ENCODE measurements around the gene GUCY2F.

GUCY2F gene

DNA sequence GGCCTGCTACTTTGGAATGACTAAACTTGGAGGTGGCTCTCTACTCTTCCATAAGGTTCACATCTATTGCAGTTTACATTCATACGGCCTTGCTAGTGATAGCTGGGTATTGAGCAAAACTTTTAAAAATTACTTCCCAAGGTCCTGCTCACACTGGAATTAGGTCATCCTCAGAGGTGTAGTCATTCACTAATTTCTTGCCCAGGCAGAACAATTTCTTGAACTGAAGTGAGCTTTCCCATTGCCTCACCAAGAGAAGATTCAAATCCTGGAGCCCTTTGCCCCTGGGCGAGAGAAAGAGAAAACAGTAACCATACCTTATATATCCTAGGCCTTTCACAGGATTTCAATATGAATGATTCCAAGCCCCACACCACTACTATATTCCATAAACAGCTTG, 109.2 kb downstream of the GUCY2F start:
- no peaks in the 10 kb centered on the region for H3K4me1 ChIP-seq (ENCODE audit: control insufficient read depth, insufficient read depth, low read length, unreplicated experiment)
- H3K36me3 ChIP-seq (ENCODE audit: insufficient read depth, low read length) = no peaks in the 10 kb centered on the region
- no peak overlapping the region for H2AFZ ChIP-seq (ENCODE audit: low read length, unreplicated experiment)
- no peaks in the 10 kb centered on the region for H3K27me3 ChIP-seq (ENCODE audit: insufficient read depth, low read length)
- no peak overlapping the region for H3K27ac ChIP-seq (ENCODE audit: low read depth, low read length)
- H3K4me3 ChIP-seq (ENCODE audit: low read depth, low read length) = no peak overlapping the region
- no peaks in the 10 kb centered on the region for H3K79me2 ChIP-seq (ENCODE audit: control insufficient read depth, insufficient read depth, low read length, unreplicated experiment)

DNA sequence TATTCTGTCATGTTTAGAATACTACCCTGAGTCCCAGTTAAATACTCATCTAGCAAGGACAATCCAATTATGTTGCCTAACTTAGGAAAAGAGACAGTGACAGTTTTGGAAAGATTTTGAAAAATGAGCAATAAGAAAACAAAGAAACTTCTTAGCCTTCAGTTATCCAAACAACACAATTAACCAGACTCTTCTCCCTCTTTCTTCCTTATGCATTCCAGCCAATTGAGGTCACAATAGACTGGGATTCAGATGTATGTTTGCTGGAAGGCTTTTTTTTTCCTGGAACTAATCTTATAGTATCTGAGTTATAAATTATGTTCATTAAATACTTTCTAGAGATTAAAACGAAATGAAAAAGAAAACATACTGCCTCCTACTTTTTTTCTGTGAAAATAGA, 109.6 kb downstream of the GUCY2F start:
- Histone ChIP-seq H3K79me2 (ENCODE audit: control insufficient read depth, insufficient read depth, low read length, unreplicated experiment) (no peaks in the 10 kb centered on the region), H3K4me1 (ENCODE audit: control insufficient read depth, insufficient read depth, low read length, unreplicated experiment) (no peaks in the 10 kb centered on the region), H2AFZ (ENCODE audit: low read length, unreplicated experiment) (no peak overlapping the region), H3K27me3 (ENCODE audit: insufficient read depth, low read length) (no peaks in the 10 kb centered on the region), H3K4me3 (ENCODE audit: low read depth, low read length) (no peak overlapping the region), H3K27ac (ENCODE audit: low read depth, low read length) (no peak overlapping the region), H3K36me3 (ENCODE audit: insufficient read depth, low read length) (no peaks in the 10 kb centered on the region)

DNA sequence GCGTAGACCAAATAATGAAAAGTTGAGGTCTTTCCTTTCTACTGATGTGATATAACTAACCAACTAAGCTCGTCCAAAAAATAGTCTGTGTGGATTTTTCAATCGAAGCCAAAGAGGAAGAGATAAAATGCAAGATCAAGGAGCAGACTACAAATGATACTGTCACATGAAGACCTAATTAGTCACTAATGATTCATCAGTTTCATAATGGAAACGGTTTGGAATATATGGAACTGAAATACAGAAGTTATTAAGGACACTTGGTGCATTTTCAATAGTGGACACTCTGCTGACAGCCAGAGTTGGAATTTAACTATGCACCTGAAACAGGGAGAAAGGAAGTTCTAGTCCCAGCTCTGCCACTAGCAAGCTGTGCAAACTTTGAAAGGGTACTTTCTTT, 119.8 kb downstream of the GUCY2F start:
- no peak overlapping the region for H3K27ac ChIP-seq (ENCODE audit: low read depth, low read length)
- H3K4me3 ChIP-seq (ENCODE audit: low read depth, low read length) = no peak overlapping the region
- H2AFZ ChIP-seq (ENCODE audit: low read length, unreplicated experiment) = no peak overlapping the region
- no peaks in the 10 kb centered on the region for H3K36me3 ChIP-seq (ENCODE audit: insufficient read depth, low read length)
- no peaks in the 10 kb centered on the region for H3K79me2 ChIP-seq (ENCODE audit: control insufficient read depth, insufficient read depth, low read length, unreplicated experiment)
- no peaks in the 10 kb centered on the region for H3K27me3 ChIP-seq (ENCODE audit: insufficient read depth, low read length)
- no peaks in the 10 kb centered on the region for H3K4me1 ChIP-seq (ENCODE audit: control insufficient read depth, insufficient read depth, low read length, unreplicated experiment)

DNA sequence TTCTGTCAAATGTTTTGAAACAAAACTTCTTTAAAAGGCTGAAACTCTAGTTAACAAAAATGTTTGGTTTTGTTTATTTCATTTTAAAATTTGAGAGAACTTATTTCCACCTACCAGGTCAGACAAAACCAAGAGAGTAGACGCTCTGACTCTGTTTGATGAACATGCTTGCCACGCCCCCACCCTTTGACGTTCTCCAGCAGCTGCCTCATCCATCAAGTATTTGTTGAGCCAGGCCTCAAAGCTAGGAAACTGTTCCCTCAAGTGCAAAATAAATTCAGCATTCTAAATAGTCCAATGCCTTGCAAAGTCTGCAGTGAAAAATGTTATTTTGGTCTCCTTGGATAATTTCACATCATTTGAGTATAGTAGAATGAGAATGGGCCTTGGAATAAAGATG, 121.6 kb downstream of the GUCY2F start:
- Histone ChIP-seq H3K27me3 (ENCODE audit: insufficient read depth, low read length) (no peaks in the 10 kb centered on the region), H3K79me2 (ENCODE audit: control insufficient read depth, insufficient read depth, low read length, unreplicated experiment) (no peaks in the 10 kb centered on the region), H3K36me3 (ENCODE audit: insufficient read depth, low read length) (no peaks in the 10 kb centered on the region), H3K4me1 (ENCODE audit: control insufficient read depth, insufficient read depth, low read length, unreplicated experiment) (no peaks in the 10 kb centered on the region), H3K27ac (ENCODE audit: low read depth, low read length) (no peak overlapping the region), H3K4me3 (ENCODE audit: low read depth, low read length) (no peak overlapping the region), H2AFZ (ENCODE audit: low read length, unreplicated experiment) (no peak overlapping the region)

DNA sequence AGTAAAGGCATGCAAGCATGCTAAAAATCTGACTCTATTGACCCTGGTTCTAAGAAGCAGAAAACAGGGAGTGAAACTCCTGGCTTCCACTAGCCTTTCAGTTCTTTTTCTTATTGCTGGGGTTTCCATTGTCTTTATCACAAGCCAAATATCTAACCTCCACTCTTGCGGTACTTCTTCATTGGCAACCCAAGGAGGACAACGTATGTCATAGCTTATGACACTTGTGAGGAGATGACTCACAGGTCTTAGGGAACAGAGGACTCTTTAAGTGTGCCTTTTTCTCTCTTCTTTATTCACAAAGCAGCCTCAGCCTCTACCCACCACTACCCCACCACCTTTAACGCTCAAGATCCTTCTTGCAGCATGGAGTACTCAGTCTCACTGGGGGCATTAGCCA, 124.2 kb downstream of the GUCY2F start:
- Histone ChIP-seq H3K4me1 (ENCODE audit: control insufficient read depth, insufficient read depth, low read length, unreplicated experiment) (no peaks in the 10 kb centered on the region), H3K36me3 (ENCODE audit: insufficient read depth, low read length) (no peaks in the 10 kb centered on the region), H3K4me3 (ENCODE audit: low read depth, low read length) (no peak overlapping the region), H3K79me2 (ENCODE audit: control insufficient read depth, insufficient read depth, low read length, unreplicated experiment) (no peaks in the 10 kb centered on the region), H2AFZ (ENCODE audit: low read length, unreplicated experiment) (no peak overlapping the region), H3K27me3 (ENCODE audit: insufficient read depth, low read length) (no peaks in the 10 kb centered on the region), H3K27ac (ENCODE audit: low read depth, low read length) (no peak overlapping the region)

DNA sequence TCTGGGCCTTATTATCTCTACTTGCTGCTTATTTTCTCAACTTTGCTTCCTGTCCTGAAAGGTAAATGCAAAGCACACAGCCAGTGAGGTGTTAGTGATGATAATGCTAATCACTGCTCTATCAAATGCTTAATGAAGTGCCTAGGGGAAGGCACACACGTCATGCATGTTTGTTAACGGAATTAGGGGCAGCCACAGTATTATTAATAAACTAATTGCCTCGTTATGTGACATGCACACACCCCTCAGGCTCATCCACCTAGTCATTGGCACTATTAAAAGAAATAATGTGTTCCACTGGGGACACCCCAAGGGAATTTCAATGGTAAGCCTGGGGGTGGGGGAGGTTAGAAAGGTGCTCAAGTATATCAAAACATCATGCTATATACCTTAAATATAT, 125.2 kb downstream of the GUCY2F start:
- Histone ChIP-seq H3K4me1 (ENCODE audit: control insufficient read depth, insufficient read depth, low read length, unreplicated experiment) (peaks cover 2% of the 10 kb centered on the region), H3K27ac (ENCODE audit: low read depth, low read length) (no peak overlapping the region), H3K79me2 (ENCODE audit: control insufficient read depth, insufficient read depth, low read length, unreplicated experiment) (no peaks in the 10 kb centered on the region), H2AFZ (ENCODE audit: low read length, unreplicated experiment) (no peak overlapping the region), H3K4me3 (ENCODE audit: low read depth, low read length) (no peak overlapping the region), H3K36me3 (ENCODE audit: insufficient read depth, low read length) (no peaks in the 10 kb centered on the region), H3K27me3 (ENCODE audit: insufficient read depth, low read length) (no peaks in the 10 kb centered on the region)

DNA sequence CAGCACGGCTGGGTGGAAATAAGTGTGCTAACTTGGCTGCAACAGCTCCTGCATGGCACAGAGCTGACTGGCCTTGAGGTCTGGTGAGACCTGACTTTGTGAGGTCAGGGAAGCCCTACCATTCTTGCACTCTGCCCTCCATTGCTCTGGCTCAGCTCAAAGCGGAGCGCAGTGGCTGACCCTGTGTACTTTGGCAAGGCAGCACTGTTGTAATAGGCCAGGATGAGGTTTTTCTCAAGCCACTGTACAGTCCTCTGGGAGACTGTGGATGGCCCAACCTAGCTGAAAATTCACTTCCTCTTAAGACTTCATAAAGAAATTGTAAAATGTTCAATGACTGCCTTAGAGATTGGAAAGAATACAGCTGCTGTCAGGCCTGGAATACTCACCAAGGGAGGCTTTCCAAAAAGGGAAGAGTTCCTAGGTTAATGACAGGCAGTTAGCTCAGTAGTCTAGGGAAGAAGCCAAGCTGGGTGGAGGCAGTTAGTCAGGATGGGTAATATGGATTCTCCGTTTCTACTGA, 129.8 kb downstream of the GUCY2F start:
- no peak overlapping the region for H3K27ac ChIP-seq (ENCODE audit: low read depth, low read length)
- H3K36me3 ChIP-seq (ENCODE audit: insufficient read depth, low read length) = no peaks in the 10 kb centered on the region
- no peaks in the 10 kb centered on the region for H3K27me3 ChIP-seq (ENCODE audit: insufficient read depth, low read length)
- peaks cover 12% of the 10 kb centered on the region for H3K4me1 ChIP-seq (ENCODE audit: control insufficient read depth, insufficient read depth, low read length, unreplicated experiment)
- H3K4me3 ChIP-seq (ENCODE audit: low read depth, low read length) = no peak overlapping the region
- no peak overlapping the region for H2AFZ ChIP-seq (ENCODE audit: low read length, unreplicated experiment)
- H3K79me2 ChIP-seq (ENCODE audit: control insufficient read depth, insufficient read depth, low read length, unreplicated experiment) = no peaks in the 10 kb centered on the region

DNA sequence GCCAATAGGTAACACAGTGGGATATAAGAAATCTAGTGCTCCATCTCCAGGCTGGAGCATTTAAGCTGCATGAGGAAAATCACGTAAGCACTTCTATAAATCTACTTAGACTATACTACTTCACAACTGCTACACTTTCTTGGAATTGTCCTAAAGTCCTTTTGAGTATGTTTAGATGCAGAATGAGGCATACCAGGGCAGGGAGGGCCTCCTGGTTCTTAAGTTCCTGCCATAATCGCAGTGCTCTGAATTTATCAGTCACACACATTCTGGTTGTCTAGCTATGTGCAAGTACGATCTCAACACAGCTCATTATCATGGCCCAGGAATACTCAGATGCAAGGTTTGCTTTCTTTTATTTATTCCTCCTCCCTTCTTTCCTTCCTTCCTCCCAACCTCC, 130.3 kb downstream of the GUCY2F start:
- no peak overlapping the region for H3K27ac ChIP-seq (ENCODE audit: low read depth, low read length)

DNA sequence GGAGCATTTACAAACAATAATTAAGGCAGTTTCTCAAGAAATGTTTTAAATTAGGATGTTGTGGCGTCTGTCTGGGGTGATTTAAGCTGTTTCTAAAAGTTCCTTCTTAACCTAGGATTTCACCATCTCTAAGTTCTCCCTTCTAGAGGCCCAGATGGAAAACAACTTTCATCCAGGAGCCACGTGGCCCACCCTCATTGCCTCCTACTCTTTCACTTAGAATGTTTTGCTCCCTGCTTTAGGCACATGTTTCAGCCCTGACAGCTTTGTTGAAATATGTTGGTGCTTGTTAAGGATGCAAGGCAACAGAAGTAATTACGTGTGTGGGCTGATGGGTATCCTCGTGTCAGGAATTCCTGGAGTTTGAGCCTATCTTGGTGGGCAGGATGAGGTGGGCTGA, 131.3 kb downstream of the GUCY2F start:
- no peak overlapping the region for H3K27ac ChIP-seq (ENCODE audit: low read depth, low read length)
- no peak overlapping the region for H3K4me3 ChIP-seq (ENCODE audit: low read depth, low read length)

More for the DNA sequence above, 130.3 kb downstream of the GUCY2F start:
- Histone ChIP-seq H2AFZ (ENCODE audit: low read length, unreplicated experiment) (no peak overlapping the region), H3K36me3 (ENCODE audit: insufficient read depth, low read length) (no peaks in the 10 kb centered on the region), H3K4me1 (ENCODE audit: control insufficient read depth, insufficient read depth, low read length, unreplicated experiment) (peaks cover 17% of the 10 kb centered on the region), H3K79me2 (ENCODE audit: control insufficient read depth, insufficient read depth, low read length, unreplicated experiment) (no peaks in the 10 kb centered on the region), H3K4me3 (ENCODE audit: low read depth, low read length) (no peak overlapping the region), H3K27me3 (ENCODE audit: insufficient read depth, low read length) (no peaks in the 10 kb centered on the region)

DNA sequence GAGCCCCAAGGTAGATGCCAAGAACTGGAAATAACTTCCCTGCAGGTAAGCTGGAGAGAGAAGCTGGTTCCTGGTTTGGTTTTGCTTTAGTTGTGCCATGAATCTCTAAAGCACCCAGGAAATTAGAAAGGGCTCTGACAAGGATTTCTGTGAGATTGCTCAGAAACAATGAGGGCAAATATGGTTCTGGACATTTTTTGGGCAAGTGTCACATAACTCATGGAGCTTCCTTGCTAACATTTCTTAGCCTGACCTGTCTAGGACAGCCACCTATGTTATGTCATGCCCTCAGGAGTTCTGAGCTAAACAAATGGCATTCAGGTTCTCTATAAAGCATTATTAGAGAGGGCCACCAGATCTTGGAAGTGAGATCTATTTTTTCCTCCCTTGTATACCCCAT, 131.8 kb downstream of the GUCY2F start:
- no peak overlapping the region for H2AFZ ChIP-seq (ENCODE audit: low read length, unreplicated experiment)
- H3K79me2 ChIP-seq (ENCODE audit: control insufficient read depth, insufficient read depth, low read length, unreplicated experiment) = no peaks in the 10 kb centered on the region
- H3K36me3 ChIP-seq (ENCODE audit: insufficient read depth, low read length) = no peaks in the 10 kb centered on the region
- H3K27me3 ChIP-seq (ENCODE audit: insufficient read depth, low read length) = no peaks in the 10 kb centered on the region
- peaks cover 24% of the 10 kb centered on the region for H3K4me1 ChIP-seq (ENCODE audit: control insufficient read depth, insufficient read depth, low read length, unreplicated experiment)
- no peak overlapping the region for H3K27ac ChIP-seq (ENCODE audit: low read depth, low read length)
- H3K4me3 ChIP-seq (ENCODE audit: low read depth, low read length) = no peak overlapping the region

More for the DNA sequence above, 131.3 kb downstream of the GUCY2F start:
- H2AFZ ChIP-seq (ENCODE audit: low read length, unreplicated experiment) = no peak overlapping the region
- H3K36me3 ChIP-seq (ENCODE audit: insufficient read depth, low read length) = no peaks in the 10 kb centered on the region
- no peaks in the 10 kb centered on the region for H3K27me3 ChIP-seq (ENCODE audit: insufficient read depth, low read length)
- H3K4me1 ChIP-seq (ENCODE audit: control insufficient read depth, insufficient read depth, low read length, unreplicated experiment) = peaks cover 24% of the 10 kb centered on the region
- no peaks in the 10 kb centered on the region for H3K79me2 ChIP-seq (ENCODE audit: control insufficient read depth, insufficient read depth, low read length, unreplicated experiment)

DNA sequence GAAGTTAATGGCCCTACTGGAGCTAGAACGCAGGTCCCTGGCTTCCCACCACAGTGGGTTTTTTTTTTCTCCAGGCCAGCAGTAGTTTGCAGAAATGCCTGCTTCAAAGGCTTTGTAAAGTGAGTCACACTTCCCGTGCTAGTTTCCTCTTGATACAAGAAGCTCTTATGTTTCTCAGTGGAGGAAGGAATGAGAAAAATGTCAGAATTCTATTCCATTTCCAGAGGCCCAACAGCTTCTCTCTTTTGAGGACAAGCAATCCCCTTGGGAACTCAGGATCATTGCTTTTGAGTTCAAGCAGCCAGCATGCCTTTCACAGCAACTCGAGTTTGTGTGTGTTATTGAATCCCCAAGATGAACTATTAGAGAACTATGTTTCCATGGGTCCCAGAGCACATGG, 134.3 kb downstream of the GUCY2F start:
- no peak overlapping the region for H2AFZ ChIP-seq (ENCODE audit: low read length, unreplicated experiment)
- H3K36me3 ChIP-seq (ENCODE audit: insufficient read depth, low read length) = no peaks in the 10 kb centered on the region
- no peaks in the 10 kb centered on the region for H3K79me2 ChIP-seq (ENCODE audit: control insufficient read depth, insufficient read depth, low read length, unreplicated experiment)
- no peaks in the 10 kb centered on the region for H3K27me3 ChIP-seq (ENCODE audit: insufficient read depth, low read length)
- H3K4me3 ChIP-seq (ENCODE audit: low read depth, low read length) = no peak overlapping the region
- H3K4me1 ChIP-seq (ENCODE audit: control insufficient read depth, insufficient read depth, low read length, unreplicated experiment) = peaks cover 24% of the 10 kb centered on the region
- no peak overlapping the region for H3K27ac ChIP-seq (ENCODE audit: low read depth, low read length)

All from ACC112 (cell line).